Measurements from ENCODE around the gene TSC2.
"Not testable (repeated sequence)": the region's sequence is repeated elsewhere in the genome, so short reads cannot be mapped to it uniquely, and the experiment has no call there.

DNA sequence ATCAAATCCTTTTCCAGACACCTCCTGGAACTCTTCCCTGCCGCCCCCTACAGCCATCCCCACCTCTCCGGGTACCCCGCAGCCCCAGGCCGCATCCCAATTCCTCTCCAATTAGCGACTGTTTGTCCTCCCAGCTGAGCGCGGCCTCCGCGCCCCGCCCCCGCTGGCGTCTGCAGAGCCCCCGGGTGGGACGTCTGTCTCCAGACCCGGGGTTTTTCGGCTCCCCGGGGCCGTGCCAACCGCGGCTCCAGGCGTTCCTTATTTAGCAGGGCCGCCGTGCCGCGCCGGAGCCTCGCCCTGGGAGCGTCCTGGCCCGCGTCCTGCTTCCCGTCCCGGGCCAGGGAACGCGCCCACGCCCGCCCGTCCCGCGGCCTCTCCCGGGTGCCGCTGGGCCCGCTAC is 87.3 kb downstream of the TSC2 start:
- not testable (repeated sequence) for TF ChIP-seq POLR2AphosphoS5 (IDR thresholded peaks at IDR 0.05); SMC3 (conservative IDR thresholded peaks at IDR 0.05; ENCODE audit: poor library complexity)
